NCI-H345 treated with DMSO at 0.1 percent for 48 hours (cell line): ENCODE measurements around the gene NALCN.

Experiments used
- DNase-seq: peaks from one replicate; lab custom pipeline; 2025; ENCODE audit not compliant: unreplicated experiment; lab: John Stamatoyannopoulos, UW

Gene NALCN

GRCh38 chr13:101415358-101416174 is 742 bp downstream of the NALCN start:
- no peak for DNase-seq

GRCh38 chr13:101412076-101412475 is 4.2 kb downstream of the NALCN start:
- no peak for DNase-seq

- no peak for DNase-seq
These were observed 7.2 kb downstream of the NALCN start for GRCh38 chr13:101408992-101409656.

- no peak for DNase-seq
These were observed 8.2 kb downstream of the NALCN start for GRCh38 chr13:101408154-101408553.

- no peak for DNase-seq
These were observed 9.5 kb downstream of the NALCN start for GRCh38 chr13:101406791-101407190.

GRCh38 chr13:101401196-101401595 is 15.1 kb downstream of the NALCN start:
- DNase-seq, result no peak

GRCh38 chr13:101399365-101399764 is 16.9 kb downstream of the NALCN start:
- DNase-seq, result no peak

GRCh38 chr13:101398920-101399319 is 17.4 kb downstream of the NALCN start:
- no peak for DNase-seq

- no peak for DNase-seq
These were observed 18.1 kb downstream of the NALCN start for GRCh38 chr13:101398191-101398590.

GRCh38 chr13:101397742-101398141 is 18.6 kb downstream of the NALCN start:
- DNase-seq, result no peak

- no peak for DNase-seq
These were observed 21.7 kb downstream of the NALCN start for GRCh38 chr13:101394605-101395004.

- no peak for DNase-seq
These were observed 23.2 kb downstream of the NALCN start for GRCh38 chr13:101393140-101393539.

GRCh38 chr13:101390461-101390860 is 25.8 kb downstream of the NALCN start:
- DNase-seq, result no peak

GRCh38 chr13:101384929-101385328 is 31.4 kb downstream of the NALCN start:
- no peak for DNase-seq

GRCh38 chr13:101383595-101383994 is 32.7 kb downstream of the NALCN start:
- no peak for DNase-seq

GRCh38 chr13:101382701-101383100 is 33.6 kb downstream of the NALCN start:
- no peak for DNase-seq

- DNase-seq, result no peak
These were observed 34.2 kb downstream of the NALCN start for GRCh38 chr13:101382086-101382485.

GRCh38 chr13:101360525-101360924 is 55.8 kb downstream of the NALCN start:
- DNase-seq, result no peak

- DNase-seq, result no peak
These were observed 61.4 kb downstream of the NALCN start for GRCh38 chr13:101354895-101355294.

- no peak for DNase-seq
These were observed 69.2 kb downstream of the NALCN start for GRCh38 chr13:101346942-101347728.

GRCh38 chr13:101346161-101346560 is 70.1 kb downstream of the NALCN start:
- no peak for DNase-seq
